ENCODE results near the gene MCC.

DNA sequence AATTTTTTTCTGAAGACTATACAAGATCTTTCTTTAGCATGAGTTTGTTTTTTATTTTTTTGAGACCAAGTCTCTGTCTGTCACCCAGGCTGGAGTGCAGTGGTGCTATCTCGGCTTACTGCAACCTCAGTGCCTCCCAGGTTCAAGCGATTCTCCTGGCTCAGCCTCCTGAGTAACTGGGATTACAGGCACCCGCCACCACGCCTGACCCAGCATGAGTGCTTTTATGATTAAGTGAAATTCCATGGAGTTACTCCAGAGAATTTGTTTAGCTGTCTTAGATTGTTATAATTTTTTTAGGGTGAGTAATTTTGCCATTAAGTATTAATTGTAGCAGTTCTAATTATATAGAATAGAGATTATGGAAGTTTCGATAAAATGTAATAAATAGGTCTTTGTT is 39.5 kb upstream of the MCC start:
- TF ChIP-seq, protein P1, sequence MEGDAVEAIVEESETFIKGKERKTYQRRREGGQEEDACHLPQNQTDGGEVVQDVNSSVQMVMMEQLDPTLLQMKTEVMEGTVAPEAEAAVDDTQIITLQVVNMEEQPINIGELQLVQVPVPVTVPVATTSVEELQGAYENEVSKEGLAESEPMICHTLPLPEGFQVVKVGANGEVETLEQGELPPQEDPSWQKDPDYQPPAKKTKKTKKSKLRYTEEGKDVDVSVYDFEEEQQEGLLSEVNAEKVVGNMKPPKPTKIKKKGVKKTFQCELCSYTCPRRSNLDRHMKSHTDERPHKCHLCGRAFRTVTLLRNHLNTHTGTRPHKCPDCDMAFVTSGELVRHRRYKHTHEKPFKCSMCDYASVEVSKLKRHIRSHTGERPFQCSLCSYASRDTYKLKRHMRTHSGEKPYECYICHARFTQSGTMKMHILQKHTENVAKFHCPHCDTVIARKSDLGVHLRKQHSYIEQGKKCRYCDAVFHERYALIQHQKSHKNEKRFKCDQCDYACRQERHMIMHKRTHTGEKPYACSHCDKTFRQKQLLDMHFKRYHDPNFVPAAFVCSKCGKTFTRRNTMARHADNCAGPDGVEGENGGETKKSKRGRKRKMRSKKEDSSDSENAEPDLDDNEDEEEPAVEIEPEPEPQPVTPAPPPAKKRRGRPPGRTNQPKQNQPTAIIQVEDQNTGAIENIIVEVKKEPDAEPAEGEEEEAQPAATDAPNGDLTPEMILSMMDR (IDR thresholded peaks at IDR 0.05), result no peak
- TF ChIP-seq POLR2A (IDR thresholded peaks at IDR 0.05), result no peak
